KBM-7 (cell line): ENCODE results near the gene PLP1.
"Not testable (repeated sequence)": the region's sequence is repeated elsewhere in the genome, so short reads cannot be mapped to it uniquely, and the experiment has no call there.

Source experiments
- DNase-seq: peaks from one replicate; pipeline ENCODE4 v3.0.0-alpha.2; 2015
- in situ Hi-C: fragments of 300-500 bp; cut with MboI; formaldehyde crosslinking; loops from 2 replicates; pipeline ENCODE4 v1.14.3; 2020; ENCODE audit warnings: low sequenced_read_pairs, low pct_unique_long_range_greater_than_20kb, mixed read lengths

The PLP1 gene

DNA sequence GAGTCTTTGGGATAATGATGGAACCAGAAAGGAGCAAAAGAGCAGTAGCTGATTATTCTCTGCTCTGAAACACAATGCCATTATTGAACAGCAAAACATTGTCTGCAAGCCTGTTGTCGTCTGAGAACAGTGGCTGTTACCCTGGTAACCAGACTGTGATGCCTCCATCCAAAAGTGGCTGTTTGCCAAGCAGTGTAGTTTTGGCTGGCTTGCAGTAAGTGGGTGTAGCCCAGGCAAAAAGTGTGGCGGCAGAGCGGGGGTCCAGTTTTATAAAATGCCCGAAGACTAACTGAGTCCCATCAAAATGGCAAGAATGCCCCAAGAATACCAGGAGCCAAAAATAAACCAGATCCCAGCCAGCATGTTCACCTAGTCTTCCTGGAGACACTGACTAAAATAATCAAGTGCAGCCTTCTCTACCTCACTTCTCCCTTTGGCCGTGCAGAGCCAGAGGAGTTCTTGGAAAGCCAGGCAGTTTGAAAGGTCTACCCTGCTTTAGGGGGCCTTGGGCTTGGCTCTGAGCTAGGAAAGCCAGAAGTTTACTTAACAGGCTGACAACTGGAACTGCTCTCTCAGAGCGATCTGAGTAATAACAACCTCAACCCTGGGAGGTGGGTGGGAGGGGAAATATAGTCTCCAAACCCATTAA is 2.6 kb downstream of the PLP1 start:
- no peak for DNase-seq
- in situ Hi-C loops, result no loop called here

- in situ Hi-C loops, result no loop called here
- DNase-seq, result no peak
These were observed 3.9 kb downstream of the PLP1 start for GRCh38 chrX:103780336-103781061.

- in situ Hi-C loops, result no loop called here
- DNase-seq, result no peak
These were observed 4.4 kb downstream of the PLP1 start for GRCh38 chrX:103781062-103781402.

- no peak for DNase-seq
- in situ Hi-C loops, result no loop called here
These were observed 5.1 kb downstream of the PLP1 start for GRCh38 chrX:103781706-103782105.

DNA sequence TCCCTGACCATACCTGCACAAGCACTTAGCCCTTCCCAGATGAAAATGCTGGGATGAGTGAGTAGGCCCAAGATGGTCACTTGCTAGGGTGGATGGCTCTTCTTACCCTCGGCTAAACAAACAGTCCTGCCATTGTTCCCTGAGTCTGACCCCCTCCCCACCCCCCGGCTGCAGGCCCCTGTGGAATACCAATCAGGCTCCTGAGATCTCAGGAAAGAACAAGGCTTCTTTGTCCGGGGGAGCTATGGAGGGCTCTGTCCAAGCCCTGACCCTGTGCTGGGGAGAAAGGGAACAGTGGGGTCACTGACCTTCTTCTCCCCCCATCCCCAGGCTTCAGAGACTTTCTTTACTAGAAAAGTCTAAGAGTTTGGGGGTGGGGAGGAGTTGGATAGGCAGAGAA is 6.0 kb downstream of the PLP1 start:
- DNase-seq, result no peak
- in situ Hi-C loops, result no loop called here

DNA sequence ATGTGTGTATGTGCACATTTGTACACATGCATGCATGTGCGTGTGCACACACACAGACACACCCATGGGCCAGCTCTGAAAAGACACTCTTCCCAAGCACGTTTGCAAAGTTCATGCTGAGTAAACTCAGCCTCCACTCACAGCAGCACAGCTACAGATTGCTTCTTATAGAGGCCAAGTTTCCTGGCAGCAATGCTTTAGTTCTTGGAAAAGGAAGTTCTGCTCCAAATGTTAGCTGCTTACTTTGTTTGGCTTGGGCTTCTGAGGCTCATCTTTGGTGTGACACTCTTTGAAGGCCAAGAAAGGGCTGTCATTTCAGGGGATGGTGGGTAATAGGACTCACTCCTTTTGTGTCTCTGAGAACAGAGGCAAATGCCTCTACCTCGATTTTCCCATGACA is 6.6 kb downstream of the PLP1 start:
- in situ Hi-C loops, result no loop called here

GRCh38 chrX:103783971-103784370 is 7.3 kb downstream of the PLP1 start:
- in situ Hi-C loops, result no loop called here
- DNase-seq, result no peak

More for the DNA sequence above, 6.6 kb downstream of the PLP1 start:
- peak; percentile 22 for DNase-seq

DNA sequence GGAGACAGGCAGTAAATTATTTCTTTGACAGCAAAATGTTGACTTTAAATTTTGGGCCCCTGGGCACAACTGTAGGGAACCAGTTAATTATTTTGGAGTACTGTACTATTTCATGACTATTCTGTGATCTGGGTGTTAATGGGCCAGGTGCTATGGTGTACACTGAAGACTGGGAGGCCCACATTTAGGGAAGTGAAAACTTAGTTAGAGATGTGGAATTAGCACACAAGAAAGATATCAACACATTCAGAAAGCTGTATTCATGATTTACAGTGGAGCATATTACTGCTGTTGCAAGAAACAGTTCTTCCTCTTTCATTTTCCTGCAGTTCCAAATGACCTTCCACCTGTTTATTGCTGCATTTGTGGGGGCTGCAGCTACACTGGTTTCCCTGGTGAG is 12.4 kb downstream of the PLP1 start:
- no peak for DNase-seq
- in situ Hi-C loops, result no loop called here

DNA sequence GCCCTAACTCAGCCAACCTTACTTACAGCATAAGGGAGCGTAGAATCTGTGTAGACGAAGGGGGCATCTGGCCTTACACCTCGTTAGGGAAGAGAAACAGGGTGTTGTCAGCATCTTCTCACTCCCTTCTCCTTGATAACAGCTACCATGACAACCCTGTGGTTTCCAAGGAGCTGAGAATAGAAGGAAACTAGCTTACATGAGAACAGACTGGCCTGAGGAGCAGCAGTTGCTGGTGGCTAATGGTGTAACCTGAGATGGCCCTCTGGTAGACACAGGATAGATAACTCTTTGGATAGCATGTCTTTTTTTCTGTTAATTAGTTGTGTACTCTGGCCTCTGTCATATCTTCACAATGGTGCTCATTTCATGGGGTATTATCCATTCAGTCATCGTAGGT is 14.6 kb downstream of the PLP1 start:
- DNase-seq, result no peak
- in situ Hi-C loops, result no loop called here

DNA sequence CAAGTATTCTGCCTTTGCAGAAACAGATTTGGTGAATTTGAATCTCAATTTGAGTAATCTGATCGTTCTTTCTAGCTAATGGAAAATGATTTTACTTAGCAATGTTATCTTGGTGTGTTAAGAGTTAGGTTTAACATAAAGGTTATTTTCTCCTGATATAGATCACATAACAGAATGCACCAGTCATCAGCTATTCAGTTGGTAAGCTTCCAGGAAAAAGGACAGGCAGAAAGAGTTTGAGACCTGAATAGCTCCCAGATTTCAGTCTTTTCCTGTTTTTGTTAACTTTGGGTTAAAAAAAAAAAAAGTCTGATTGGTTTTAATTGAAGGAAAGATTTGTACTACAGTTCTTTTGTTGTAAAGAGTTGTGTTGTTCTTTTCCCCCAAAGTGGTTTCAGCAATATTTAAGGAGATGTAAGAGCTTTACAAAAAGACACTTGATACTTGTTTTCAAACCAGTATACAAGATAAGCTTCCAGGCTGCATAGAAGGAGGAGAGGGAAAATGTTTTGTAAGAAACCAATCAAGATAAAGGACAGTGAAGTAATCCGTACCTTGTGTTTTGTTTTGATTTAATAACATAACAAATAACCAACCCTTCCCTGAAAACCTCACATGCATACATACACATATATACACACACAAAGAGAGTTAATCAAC is 15.3 kb downstream of the PLP1 start:
- in situ Hi-C loops, result no loop called here
- no peak for DNase-seq

DNA sequence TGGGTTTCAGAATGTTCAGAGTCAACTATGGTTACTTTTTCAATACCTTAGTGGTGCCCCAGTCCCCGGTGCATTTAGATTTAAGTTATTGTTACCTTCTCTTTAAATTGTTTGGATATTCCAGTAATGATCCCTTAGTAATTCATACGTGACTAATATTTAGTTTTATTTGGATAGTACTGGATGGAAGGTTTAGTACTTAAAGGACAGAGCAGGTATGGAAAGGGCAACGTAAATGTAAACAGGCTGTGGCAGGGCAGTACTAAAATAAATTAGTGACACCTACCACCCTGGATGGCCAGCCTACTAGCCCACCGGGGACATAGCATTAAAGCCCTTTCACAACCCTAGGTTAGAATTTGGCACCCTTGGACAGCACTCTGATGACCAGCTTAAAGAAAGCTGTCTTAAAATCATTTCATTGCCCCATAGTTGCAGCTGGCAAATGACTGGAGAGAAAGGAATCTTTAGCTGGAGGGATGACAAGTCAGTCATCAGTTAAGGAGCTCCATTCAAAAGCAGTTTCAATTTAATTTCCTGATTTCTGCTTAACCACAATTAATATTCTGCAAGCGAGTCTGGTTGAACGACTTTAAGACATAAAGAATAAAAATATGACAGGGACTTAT is 16.4 kb downstream of the PLP1 start:
- DNase-seq, result no peak
- in situ Hi-C loops, result no loop called here

GRCh38 chrX:103793545-103793940 is 16.9 kb downstream of the PLP1 start:
- in situ Hi-C loops, result no loop called here
- no peak for DNase-seq

DNA sequence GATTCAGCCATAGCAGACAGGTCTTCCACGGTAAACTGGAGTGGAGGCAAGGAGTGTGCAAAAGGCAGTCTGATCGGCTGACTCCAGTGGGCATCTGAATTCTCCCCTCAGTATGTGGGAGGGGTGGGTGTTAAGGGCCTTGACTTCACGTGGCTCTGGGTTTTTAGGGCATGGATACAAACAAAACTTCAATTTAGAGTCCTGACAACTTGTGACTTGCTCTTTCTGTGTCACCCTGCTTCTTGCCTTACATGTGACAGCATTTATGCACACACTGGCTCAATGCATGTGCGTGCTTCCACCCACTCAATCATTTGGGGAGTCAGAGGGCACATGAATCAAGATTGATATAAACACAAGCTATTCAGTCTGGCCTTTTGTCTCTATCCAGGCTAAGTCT is 17.5 kb downstream of the PLP1 start:
- in situ Hi-C loops, result no loop called here
- no peak for DNase-seq

GRCh38 chrX:103797691-103798090 is 21.1 kb downstream of the PLP1 start:
- no peak for DNase-seq
- in situ Hi-C loops, result no loop called here

DNA sequence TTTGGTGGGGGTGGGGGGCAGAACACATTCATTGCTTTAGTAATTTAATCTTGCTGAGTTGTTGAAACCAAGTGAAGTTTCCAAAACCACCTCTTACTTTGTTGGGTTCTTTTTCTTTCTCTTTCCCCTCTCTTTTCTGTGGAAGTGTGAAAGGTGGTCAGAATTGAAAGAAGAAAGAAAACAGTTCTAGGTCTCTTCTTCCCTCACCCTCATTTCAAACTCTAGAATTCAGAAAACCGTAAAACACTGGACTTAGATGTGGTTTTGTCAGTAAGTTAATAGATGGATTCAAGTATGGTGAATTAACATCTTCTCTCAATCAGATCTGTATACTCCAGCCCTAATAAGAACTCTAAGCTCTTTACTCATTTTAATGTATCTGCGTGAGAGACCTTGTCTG is 23.7 kb downstream of the PLP1 start:
- in situ Hi-C loops, result loop anchor here (25.0 kb wide), 1 partner anchor 263 kb away; no protein-coding TSS in a partner anchor
- DNase-seq, result no peak

GRCh38 chrX:103805860-103806259 is 29.2 kb downstream of the PLP1 start:
- in situ Hi-C loops, result loop anchor here (25.0 kb wide), 1 partner anchor 269 kb away; no protein-coding TSS in a partner anchor
- no peak for DNase-seq

- no peak for DNase-seq
- in situ Hi-C loops, result loop anchor here (25.0 kb wide), 1 partner anchor 270 kb away; no protein-coding TSS in a partner anchor
These were observed 30.3 kb downstream of the PLP1 start for GRCh38 chrX:103806862-103807474.

DNA sequence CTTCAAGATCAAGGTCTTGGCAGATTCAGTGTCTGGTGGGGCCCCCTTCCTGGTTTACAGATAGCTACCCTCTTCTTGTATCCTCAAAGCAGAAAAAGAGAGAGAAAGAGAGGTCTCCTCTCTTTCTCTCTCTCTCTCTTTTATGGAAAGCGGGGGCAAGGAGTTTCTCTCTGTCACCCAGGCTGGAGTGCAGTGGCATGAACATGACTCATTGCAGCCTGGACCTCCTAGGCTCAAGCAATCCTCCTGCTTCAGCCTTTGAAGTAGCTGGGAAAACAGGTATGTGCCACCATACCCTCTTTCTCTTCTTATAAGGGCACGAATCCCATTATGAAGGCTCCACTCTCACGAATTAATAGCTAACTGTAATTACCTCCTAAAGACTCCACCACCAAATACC is 35.2 kb downstream of the PLP1 start:
- in situ Hi-C loops, result loop anchor here (25.0 kb wide), 1 partner anchor 275 kb away; no protein-coding TSS in a partner anchor
- DNase-seq, result no peak

GRCh38 chrX:103817101-103817500 is 40.5 kb downstream of the PLP1 start:
- DNase-seq, result not testable (repeated sequence)
- in situ Hi-C loops, result loop anchor here (25.0 kb wide), 1 partner anchor 280 kb away; no protein-coding TSS in a partner anchor
